Smooth muscle cell of bladder (primary cell): ENCODE data around the gene LYPLA2. TPM values are rescaled to one million over a fixed set of nuclear protein-coding genes. Genes with fewer than 3 reads are reported as not detected.

ENCODE experiments used
- total RNA-seq: library from RNA; depleted of rRNA; stranded (reverse); fragments of >200 nt; gene quantifications from 2 replicates; pipeline ENCODE4 v1.2.3, GENCODE V29; 2014

Gene LYPLA2
- total RNA-seq: 29.3 and 36.1 TPM in 2 replicates

DNA sequence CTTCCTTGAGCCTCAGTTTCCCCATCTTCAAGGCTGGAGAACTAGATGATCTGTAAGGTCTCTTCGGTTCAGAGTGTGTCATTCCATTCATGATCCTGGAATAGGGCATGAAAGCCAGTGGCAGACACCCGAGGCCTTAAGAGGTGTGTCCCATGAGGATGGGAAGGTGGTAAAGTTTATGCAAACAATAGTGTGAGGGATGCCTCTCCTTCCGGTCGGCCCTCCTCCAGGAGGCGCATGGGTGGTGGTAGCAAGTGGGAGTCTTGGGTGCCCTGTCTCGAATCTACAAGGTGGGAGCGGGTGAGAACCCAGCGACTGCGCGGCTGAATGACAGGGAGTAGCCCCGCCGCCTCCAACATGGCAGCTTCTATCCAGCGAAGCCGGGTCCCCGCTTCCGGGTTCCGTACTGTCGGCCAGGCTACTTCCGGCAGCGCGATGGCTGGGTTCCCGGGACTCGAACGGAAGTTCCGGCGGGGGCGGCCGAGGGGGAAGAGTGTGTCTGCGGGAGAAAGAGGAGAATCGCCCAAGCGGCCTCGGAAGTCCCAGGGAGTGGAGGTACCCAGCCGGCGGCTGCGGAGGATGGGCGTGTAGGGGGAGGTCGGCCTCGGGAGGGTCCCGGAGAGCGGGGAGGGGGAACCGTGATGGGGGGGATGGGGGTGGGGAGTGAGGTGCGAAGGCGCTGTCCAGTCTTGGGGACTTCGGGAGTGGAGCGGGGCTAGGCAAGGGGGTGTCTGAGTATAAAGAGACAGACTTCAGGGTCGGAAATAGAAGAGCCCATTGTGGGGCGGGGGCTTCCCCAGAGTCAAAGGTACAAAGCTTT lies at the start of gene LYPLA2:
Gene LYPLA2 (plus strand): TSS at position 450 of the 820 bp plus-strand sequence. CDS start 1,538 bp downstream, outside the sequence.

GRCh38 chr1:23743287-23744152 lies 47.4 kb upstream of the LYPLA2 start, which contains the start of gene ELOA:
TSS of gene ELOA (plus strand) at chr1:23743471. CDS start at chr1:23743504, 33 bp downstream.

GRCh38 chr1:23777979-23778814 lies 12.7 kb upstream of the LYPLA2 start, which contains the start of gene PITHD1:
TSS of gene PITHD1 (plus strand) at chr1:23778418. CDS start at chr1:23778516, 98 bp downstream.

DNA sequence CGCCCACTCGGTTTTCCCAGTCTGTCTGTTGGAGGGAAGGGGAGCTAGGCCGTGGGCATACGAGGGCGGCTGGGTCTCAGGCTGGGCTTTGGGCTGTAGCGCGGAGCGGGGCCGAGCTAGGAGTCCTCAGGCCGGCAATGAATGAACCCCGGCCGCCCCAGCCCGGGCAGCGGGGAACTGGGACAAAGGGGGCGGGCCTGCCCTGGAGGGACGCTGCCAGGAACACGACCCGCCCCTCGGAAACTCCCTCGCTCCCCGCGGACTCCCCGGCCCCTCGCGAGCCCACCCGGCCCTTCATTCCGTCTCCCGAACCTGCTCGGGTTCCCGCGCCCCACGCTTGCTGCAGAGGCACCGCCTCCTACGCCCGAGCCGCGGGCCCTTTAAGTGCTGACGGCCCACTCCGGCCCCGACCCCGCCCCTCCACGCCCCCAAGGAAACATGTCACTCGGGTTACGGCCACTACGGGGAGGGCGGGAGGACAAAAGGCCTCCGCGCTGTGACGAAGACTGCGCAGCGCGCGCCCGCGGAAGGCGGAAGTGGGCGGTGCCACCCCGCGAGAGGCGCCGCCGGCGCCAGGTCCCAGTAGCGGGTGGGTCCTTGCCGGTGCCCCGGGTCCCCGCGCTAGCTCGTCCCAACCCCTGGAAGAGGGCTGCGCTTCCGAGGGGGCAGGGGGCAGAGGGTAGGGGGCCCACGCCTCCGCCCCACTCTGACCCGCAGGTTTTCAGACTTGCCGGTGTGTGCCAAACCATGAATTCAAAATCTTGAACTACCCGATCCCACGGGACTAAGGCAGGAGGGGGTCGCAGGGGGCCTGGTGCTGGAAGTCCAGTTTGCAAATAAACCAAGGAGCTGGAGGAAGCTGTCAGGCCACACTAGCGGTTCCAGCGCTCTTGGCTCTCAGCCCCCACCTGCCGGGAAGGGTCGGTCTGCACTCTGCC lies 9.7 kb downstream of the LYPLA2 start, which contains the start of gene GALE:
Gene GALE (minus strand): TSS at position 355 of the 938 bp plus-strand sequence. CDS start 1,747 bp downstream, outside the sequence.

DNA sequence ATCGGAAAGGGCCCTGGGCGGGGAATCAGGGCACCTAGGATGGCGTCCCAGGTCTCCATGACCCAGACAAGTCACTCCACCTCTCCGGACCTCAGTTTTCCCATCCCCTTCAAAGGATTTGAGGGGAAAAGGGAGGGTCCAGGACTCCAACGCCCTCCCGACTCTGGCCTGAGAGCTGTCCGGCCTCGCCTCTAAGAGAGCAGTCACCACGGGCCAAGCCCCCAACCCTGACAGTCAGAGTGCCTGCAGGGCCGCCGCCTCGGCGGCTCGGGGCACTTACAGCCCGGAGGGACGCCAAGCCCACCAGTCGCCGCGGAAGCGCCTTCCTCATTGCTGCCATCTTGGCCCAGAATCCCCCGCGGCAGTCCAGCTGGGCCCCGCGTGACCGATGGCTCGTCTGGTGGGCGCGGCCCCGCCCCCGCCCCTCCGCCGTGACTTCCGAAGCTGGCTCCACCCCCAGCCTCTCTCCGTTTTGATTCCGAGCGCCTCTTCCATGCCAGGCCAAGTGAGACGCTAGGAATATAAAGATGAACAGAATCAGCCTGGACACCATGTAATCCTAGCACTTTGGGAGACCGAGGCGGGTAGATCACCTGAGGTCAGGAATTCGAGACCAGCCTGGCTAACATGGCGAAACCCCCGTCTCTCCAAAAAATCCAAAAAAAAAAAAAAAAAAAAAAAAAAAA lies 34.3 kb downstream of the LYPLA2 start, which contains the start of gene HMGCL:
Gene HMGCL (minus strand): TSS at position 354 of the 686 bp plus-strand sequence. CDS start 14 bp downstream, at position 340.

Other genes with a start within 250 kb of the LYPLA2 start
- 195 and 250 TPM in 2 replicates for gene ID3, start 231.6 kb upstream of the LYPLA2 start, total RNA-seq
- gene RPL11, start 99.3 kb upstream of the LYPLA2 start, total RNA-seq: 1,611 and 1,698 TPM in 2 replicates
- gene ELOA, start 47.7 kb upstream of the LYPLA2 start, total RNA-seq: 16.5 and 17.9 TPM in 2 replicates
- 28.2 and 34.9 TPM in 2 replicates for gene PITHD1, start 12.7 kb upstream of the LYPLA2 start, total RNA-seq
- gene GALE, start 9.6 kb downstream of the LYPLA2 start, total RNA-seq: 11.4 and 13.4 TPM in 2 replicates
- 52.0 and 53.9 TPM in 2 replicates for gene HMGCL, start 34.3 kb downstream of the LYPLA2 start, total RNA-seq
- 5.6 and 9.0 TPM in 2 replicates for gene FUCA1, start 77.1 kb downstream of the LYPLA2 start, total RNA-seq
- not detected in 2 replicates for gene CNR2, start 122.2 kb downstream of the LYPLA2 start, total RNA-seq
- gene PNRC2, start 168.7 kb downstream of the LYPLA2 start, total RNA-seq: 70.0 and 78.8 TPM in 2 replicates
- gene SRSF10, start 189.2 kb downstream of the LYPLA2 start, total RNA-seq: 64.3 and 72.6 TPM in 2 replicates